GM12892 (cell line): ENCODE measurements around the gene ARHGAP24. TPM values are rescaled to one million over a fixed set of nuclear protein-coding genes. Genes with fewer than 3 reads are reported as not detected.

ENCODE experiments used
- DNase-seq: peaks from one replicate; pipeline ENCODE4 v3.0.0; 2011; ENCODE audit not compliant: insufficient read length
- FAIRE-seq: peaks from 2 replicates; lab custom pipeline; 2011; peaks lifted over from hg19 to GRCh38; lab: Jason Lieb, UNC
- POLR2A ChIP-seq: IDR thresholded peaks from 2 replicates; pipeline ENCODE4 v1.6.1; 2011; ENCODE audit warnings: low read depth, low read length, control low read depth
- POLR2AphosphoS5 ChIP-seq: IDR thresholded peaks from 2 replicates; pipeline ENCODE4 v1.6.1; 2011; ENCODE audit warnings: low read depth, low read length, control low read depth
- TAF1 ChIP-seq: IDR thresholded peaks from 2 replicates; pipeline ENCODE4 v1.6.1; 2011; ENCODE audit warnings: low read depth, mild to moderate bottlenecking, control low read depth, low read length, borderline replicate concordance
- polyA plus RNA-seq: library from polyadenylated mRNA; unstranded; fragments of >200 nt; gene quantifications from one replicate; pipeline ENCODE4 v1.2.1, GENCODE V29; 2012; ENCODE audit warnings: missing spikeins, inconsistent platforms; ENCODE audit not compliant: missing spikeins

ARHGAP24 gene
- polyA plus RNA-seq, result 1.2 TPM

GRCh38 chr4:85474818-85475630 lies at the start of gene ARHGAP24:
Gene ARHGAP24, plus strand, starts transcription at chr4:85475150.
- DNase-seq (peak; percentile 40), FAIRE-seq (peak; percentile 89)
- no peak for TF ChIP-seq TAF1
- no peak for TF ChIP-seq POLR2AphosphoS5
- TF ChIP-seq POLR2A, result no peak

GRCh38 chr4:85426366-85426765 lies 48.6 kb upstream of the ARHGAP24 start:
- no peak for DNase-seq
- no peak for FAIRE-seq
- TF ChIP-seq POLR2AphosphoS5, result no peak

- no peak for FAIRE-seq
- DNase-seq, result no peak
- no peak for TF ChIP-seq POLR2AphosphoS5
Observed at GRCh38 chr4:85427123-85427522, 47.8 kb upstream of the ARHGAP24 start.

GRCh38 chr4:85430226-85430625 lies 44.7 kb upstream of the ARHGAP24 start:
- FAIRE-seq (no peak), DNase-seq (no peak)
- TF ChIP-seq TAF1 (no peak), POLR2AphosphoS5 (no peak), POLR2A (no peak)

- TF ChIP-seq POLR2AphosphoS5, result no peak
- TF ChIP-seq POLR2A, result no peak
- TF ChIP-seq TAF1, result no peak
- DNase-seq, result no peak
- FAIRE-seq, result no peak
Observed at GRCh38 chr4:85430697-85431096, 44.3 kb upstream of the ARHGAP24 start.

GRCh38 chr4:85431156-85431555 lies 43.8 kb upstream of the ARHGAP24 start:
- DNase-seq (no peak), FAIRE-seq (no peak)
- no peak for TF ChIP-seq POLR2A
- TF ChIP-seq TAF1, result no peak
- TF ChIP-seq POLR2AphosphoS5, result no peak

- TF ChIP-seq TAF1 (no peak), POLR2A (no peak), POLR2AphosphoS5 (no peak)
- no peak for FAIRE-seq
- DNase-seq, result no peak
Observed at GRCh38 chr4:85431881-85432485, 43.0 kb upstream of the ARHGAP24 start.

GRCh38 chr4:85445050-85445639 lies 29.8 kb upstream of the ARHGAP24 start:
- DNase-seq (no peak), FAIRE-seq (no peak)
- TF ChIP-seq TAF1, result no peak

- no peak for DNase-seq
- no peak for TF ChIP-seq TAF1
- no peak for FAIRE-seq
Observed at GRCh38 chr4:85446141-85446861, 28.6 kb upstream of the ARHGAP24 start.

- TF ChIP-seq POLR2A, result no peak
- DNase-seq (no peak), FAIRE-seq (peak; percentile 62)
Observed at GRCh38 chr4:85448906-85449890, 25.8 kb upstream of the ARHGAP24 start.
